ENCODE results near the gene UGT1A1.

The UGT1A1 gene

DNA sequence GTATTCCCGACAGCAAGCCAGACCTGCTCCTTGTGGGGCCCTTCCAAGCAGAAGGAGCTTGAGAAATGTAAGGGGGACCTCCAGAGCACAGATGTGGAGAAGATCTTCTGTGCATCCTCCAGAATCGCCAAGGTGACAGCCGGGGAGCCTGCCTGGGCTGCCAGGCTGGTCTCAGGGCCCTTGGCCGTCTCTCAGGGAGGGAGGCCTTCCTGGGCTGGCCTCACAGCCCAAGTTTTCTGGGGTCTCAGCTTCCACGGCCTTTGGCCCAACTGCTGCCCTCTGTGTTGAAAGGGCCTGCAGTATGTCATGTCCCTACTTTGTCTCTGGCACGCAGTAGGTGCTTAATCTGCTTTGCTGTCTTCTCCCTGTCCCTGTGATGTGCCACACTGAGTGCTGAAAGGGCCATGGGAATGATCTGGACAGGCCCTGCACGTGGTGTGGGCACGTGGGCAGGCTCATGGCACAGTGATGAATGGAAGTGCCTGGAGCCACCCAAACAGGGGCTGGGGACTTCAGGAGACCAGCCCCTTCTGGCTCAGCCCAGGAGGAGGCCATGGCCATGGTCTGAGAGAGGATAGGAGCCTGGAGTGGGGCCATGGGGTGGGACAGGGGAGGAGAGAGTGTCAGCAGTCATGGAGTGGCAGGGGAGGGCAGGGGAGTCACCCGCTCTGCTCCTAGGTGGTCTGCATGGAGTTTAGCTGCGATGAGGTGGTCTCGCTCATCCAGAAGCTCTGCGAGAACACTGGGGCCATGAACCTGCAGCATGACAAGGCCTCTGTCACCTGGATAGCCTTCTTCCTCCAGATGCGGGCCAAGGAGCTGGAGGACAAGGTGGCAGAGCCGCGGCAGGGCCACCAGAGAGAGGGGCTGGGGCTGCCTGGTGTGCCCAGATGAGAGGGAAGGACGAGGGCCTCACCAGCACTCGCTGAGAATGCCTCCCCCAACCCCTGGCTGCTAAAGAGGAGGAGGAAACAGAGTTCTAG is 58.9 kb downstream of the UGT1A1 start:
- DNase-seq, result no peak

DNA sequence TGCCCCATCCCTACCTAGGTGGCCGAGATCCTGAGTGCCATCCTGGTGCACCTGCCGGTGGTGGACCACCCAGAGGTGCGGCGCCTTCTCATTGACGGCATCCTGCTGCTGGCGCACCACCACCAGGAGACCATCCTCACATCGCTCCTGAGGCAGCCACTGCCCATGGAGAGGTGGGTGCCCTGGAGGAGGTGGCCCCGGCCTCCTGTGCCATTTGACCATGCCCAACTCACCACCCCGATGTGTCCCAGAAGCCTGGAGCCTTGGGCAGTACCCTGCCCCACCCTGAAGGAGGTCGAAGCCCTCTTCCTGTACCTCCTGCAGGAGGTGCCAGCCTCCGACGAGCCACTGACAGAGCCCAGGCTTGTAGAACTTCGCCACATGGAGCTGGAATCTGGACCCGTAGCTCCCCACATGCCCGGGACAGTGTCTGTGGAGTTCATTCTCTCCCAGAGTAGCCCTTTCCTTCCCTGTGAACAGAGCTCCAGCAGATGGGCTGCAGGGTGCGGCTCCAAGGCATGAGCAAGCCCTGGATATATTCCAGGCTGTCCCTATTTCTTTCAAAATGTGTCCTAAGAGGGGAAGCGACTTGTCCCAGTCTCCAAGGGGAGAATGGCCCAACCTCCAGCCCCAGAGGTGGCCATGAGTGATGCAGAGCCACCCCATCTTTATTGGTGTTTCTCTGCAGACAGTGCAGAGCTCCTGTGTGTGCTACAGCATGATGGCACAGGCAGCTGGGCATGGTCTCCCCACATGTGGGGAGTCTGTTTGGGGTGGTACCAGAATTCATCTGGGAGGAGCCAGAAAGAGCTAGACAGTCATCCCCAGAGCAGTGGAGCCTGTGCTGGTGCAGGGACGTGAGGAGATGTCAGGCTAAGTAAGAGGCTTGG is 60.1 kb downstream of the UGT1A1 start:
- DNase-seq, result no peak

DNA sequence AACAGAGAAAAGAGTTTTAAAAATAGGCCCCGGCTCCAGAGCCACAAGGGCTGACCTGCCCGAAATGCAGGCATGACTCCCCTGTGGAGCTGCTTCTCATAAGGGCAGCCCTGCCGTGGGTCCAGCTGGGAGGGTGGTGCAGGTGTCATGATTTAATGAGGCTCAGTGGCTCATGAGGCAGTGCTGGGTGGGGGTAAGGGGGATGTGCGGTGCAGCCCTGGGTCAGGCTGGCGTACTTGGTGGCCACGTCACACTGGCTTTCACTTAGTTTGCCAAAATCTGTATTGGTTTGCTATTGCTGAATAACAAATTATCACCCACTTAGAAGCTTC is 60.7 kb downstream of the UGT1A1 start:
- DNase-seq, result no peak

DNA sequence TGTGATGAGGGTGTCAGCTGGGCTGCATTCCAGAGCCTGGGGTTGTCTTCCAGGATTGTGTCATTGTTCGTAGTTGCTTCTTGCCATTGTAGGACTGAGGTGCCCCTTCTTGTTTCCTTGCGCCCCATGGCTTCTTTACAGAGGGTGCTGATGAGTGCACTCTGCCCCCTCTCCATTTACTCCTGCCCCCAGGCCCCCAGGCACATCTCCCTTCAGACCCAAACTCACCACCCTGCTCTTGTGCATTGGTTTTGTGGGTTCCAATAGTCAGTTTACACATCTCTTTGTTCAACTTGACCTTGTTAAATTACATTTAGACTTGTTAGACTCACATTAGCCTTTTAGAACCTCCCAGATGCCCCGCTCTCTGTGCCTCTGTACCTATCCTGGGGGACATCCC is 61.1 kb downstream of the UGT1A1 start:
- DNase-seq, result no peak

DNA sequence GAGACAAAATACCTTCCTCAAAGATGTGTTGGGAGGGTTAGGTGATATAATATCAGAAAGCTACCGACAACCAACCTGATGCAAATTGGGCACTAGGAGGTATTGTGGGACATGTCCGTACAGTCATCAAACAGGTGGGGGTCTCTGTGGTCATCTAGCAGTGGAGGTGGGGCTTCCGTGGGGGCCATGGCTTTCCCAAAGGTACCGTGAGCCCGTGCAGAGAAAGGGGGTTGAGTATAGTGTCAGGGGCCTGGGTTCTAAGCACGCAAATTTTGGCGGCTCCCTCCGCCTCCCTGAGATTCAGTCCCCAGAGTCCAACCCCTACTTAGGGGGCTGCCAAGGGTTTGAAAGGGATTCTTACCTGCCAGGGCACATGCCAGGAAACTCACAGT is 61.6 kb downstream of the UGT1A1 start:
- no peak for DNase-seq

DNA sequence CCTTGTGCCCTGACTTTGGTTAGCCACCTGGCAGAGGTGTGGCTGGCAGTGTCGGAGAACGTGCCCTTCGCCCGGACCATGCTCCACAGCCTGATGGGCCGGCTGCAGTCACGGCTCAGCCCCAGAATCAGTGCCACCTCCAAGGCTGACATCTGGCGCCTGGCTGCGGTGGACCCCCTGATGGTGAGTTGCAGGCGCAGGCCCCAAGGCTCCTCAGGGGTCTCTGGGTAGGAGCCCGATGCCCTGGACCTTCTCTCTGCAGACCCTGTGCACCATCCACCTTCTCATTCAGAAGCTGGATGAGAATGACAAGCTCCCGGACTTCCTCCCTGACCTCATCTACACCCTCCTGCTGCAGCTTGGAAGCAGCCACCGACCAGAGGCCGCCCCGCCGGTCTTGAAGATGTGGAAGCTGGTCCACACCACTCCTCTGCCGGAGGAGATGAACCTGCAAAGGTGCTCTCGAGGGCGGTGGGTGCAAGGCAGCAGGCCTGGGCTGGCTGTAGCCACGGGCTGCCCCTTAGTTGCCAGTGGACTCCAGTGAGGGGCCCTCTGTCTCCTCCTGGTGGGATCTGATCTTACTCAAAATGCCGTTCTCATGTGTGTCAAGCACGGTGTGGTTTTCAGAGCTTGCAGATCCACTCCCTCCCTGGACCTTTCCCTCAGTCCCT is 62.2 kb downstream of the UGT1A1 start:
- DNase-seq, result no peak

All from activated naive CD4-positive, alpha-beta T cell treated with anti-CD3 and anti-CD28 coated beads, Interleukin-2, amount 50 U/mL, for 16 hours (primary cell).